KMS-11 (cell line): ENCODE measurements around the gene SPDYE2B.
A peak's percentile ranks its signal among the peaks of the same experiment; 100 is the strongest.
"Not testable (repeated sequence)": the region's sequence is repeated elsewhere in the genome, so short reads cannot be mapped to it uniquely, and the experiment has no call there.

Source experiments
- H2AFZ ChIP-seq: fragments of 200-600 bp; sonication (generic); 2 replicates; pipeline ENCODE4 v1.6.1; 2016; ENCODE audit warnings: antibody characterized with exemption, mixed run types, low read depth
- H3K27ac ChIP-seq: fragments of 200-600 bp; sonication (generic); 2 replicates; pipeline ENCODE4 v1.6.1; 2016; ENCODE audit warnings: mild to moderate bottlenecking, mixed run types
- H3K27me3 ChIP-seq: fragments of 200-600 bp; sonication (generic); 2 replicates; pipeline ENCODE4 v1.6.1; 2017; ENCODE audit warnings: mild to moderate bottlenecking, low read depth, mixed run types, moderate library complexity; ENCODE audit not compliant: insufficient read depth
- H3K36me3 ChIP-seq: fragments of 200-600 bp; sonication (generic); 2 replicates; pipeline ENCODE4 v1.6.1; 2017; ENCODE audit warnings: mild to moderate bottlenecking, mixed run types; ENCODE audit not compliant: insufficient read depth
- H3K4me1 ChIP-seq: fragments of 200-600 bp; sonication (generic); 2 replicates; pipeline ENCODE4 v1.6.1; 2016; ENCODE audit warnings: mild to moderate bottlenecking, low read depth, mixed run types; ENCODE audit not compliant: poor library complexity, severe bottlenecking
- H3K4me2 ChIP-seq: fragments of 200-600 bp; sonication (generic); 2 replicates; pipeline ENCODE4 v1.7.0; 2016; ENCODE audit warnings: mild to moderate bottlenecking, mixed run types
- H3K4me3 ChIP-seq: fragments of 200-600 bp; sonication (generic); IDR thresholded peaks from 2 replicates; pipeline ENCODE4 v1.6.1; 2017; ENCODE audit warnings: low read depth, low read length, mixed read lengths; ENCODE audit not compliant: insufficient read depth
- H3K79me2 ChIP-seq: fragments of 200-600 bp; sonication (generic); 2 replicates; pipeline ENCODE4 v1.6.1; 2016; ENCODE audit warnings: low read depth, mixed run types; ENCODE audit not compliant: insufficient read depth
- H3K9ac ChIP-seq: fragments of 200-600 bp; sonication (generic); 2 replicates; pipeline ENCODE4 v1.6.1; 2016; ENCODE audit warnings: mild to moderate bottlenecking, mixed run types
- H4K20me1 ChIP-seq: fragments of 200-600 bp; sonication (generic); 2 replicates; pipeline ENCODE4 v1.6.1; 2016; ENCODE audit warnings: mild to moderate bottlenecking, mixed run types; ENCODE audit not compliant: insufficient read depth

SPDYE2B gene

GRCh38 chr7:102649924-102650323, at the start of gene SPDYE2B:
SPDYE2B (plus strand) TSS chr7:102650319; CDS start chr7:102652349, 2,030 bp downstream.
- not testable (repeated sequence) for H3K4me3 ChIP-seq, H3K4me2 ChIP-seq, H2AFZ ChIP-seq, H3K36me3 ChIP-seq, H3K27ac ChIP-seq, H3K79me2 ChIP-seq, H3K9ac ChIP-seq, H4K20me1 ChIP-seq, H3K4me1 ChIP-seq, H3K27me3 ChIP-seq

- H3K9ac ChIP-seq, H3K27ac ChIP-seq, H3K36me3 ChIP-seq, H4K20me1 ChIP-seq, H3K79me2 ChIP-seq, H3K4me1 ChIP-seq, H3K4me2 ChIP-seq, H3K27me3 ChIP-seq, H2AFZ ChIP-seq, H3K4me3 ChIP-seq: not testable (repeated sequence)
These were observed 47.8 kb upstream of the SPDYE2B start for GRCh38 chr7:102602317-102602716.

- H4K20me1 ChIP-seq, H3K36me3 ChIP-seq, H3K4me3 ChIP-seq, H3K9ac ChIP-seq, H3K79me2 ChIP-seq, H2AFZ ChIP-seq, H3K27me3 ChIP-seq, H3K27ac ChIP-seq, H3K4me1 ChIP-seq, H3K4me2 ChIP-seq: not testable (repeated sequence)
These were observed 45.5 kb upstream of the SPDYE2B start for GRCh38 chr7:102604431-102605145.

- not testable (repeated sequence) for H3K4me2 ChIP-seq, H3K36me3 ChIP-seq, H3K4me1 ChIP-seq, H4K20me1 ChIP-seq, H3K9ac ChIP-seq, H3K4me3 ChIP-seq, H3K27ac ChIP-seq, H3K27me3 ChIP-seq, H3K79me2 ChIP-seq, H2AFZ ChIP-seq
These were observed 43.3 kb upstream of the SPDYE2B start for GRCh38 chr7:102606848-102607247.

GRCh38 chr7:102609734-102610133, 40.4 kb upstream of the SPDYE2B start:
- not testable (repeated sequence) for H3K4me3 ChIP-seq, H3K36me3 ChIP-seq, H3K9ac ChIP-seq, H2AFZ ChIP-seq, H3K4me2 ChIP-seq, H4K20me1 ChIP-seq, H3K27me3 ChIP-seq, H3K79me2 ChIP-seq, H3K27ac ChIP-seq, H3K4me1 ChIP-seq

GRCh38 chr7:102610441-102610840, 39.7 kb upstream of the SPDYE2B start:
- not testable (repeated sequence) for H3K4me3 ChIP-seq, H3K79me2 ChIP-seq, H2AFZ ChIP-seq, H3K9ac ChIP-seq, H3K4me2 ChIP-seq, H3K27ac ChIP-seq, H4K20me1 ChIP-seq, H3K4me1 ChIP-seq, H3K27me3 ChIP-seq, H3K36me3 ChIP-seq

- H2AFZ ChIP-seq, H3K36me3 ChIP-seq, H3K4me3 ChIP-seq, H3K27me3 ChIP-seq, H3K4me1 ChIP-seq, H4K20me1 ChIP-seq, H3K9ac ChIP-seq, H3K27ac ChIP-seq, H3K4me2 ChIP-seq, H3K79me2 ChIP-seq: not testable (repeated sequence)
These were observed 39.0 kb upstream of the SPDYE2B start for GRCh38 chr7:102611013-102611674.

GRCh38 chr7:102611675-102612325, 38.3 kb upstream of the SPDYE2B start:
- not testable (repeated sequence) for H3K79me2 ChIP-seq, H3K9ac ChIP-seq, H2AFZ ChIP-seq, H3K4me3 ChIP-seq, H3K4me1 ChIP-seq, H3K27ac ChIP-seq, H3K36me3 ChIP-seq, H3K27me3 ChIP-seq, H4K20me1 ChIP-seq, H3K4me2 ChIP-seq

- not testable (repeated sequence) for H3K9ac ChIP-seq, H3K36me3 ChIP-seq, H3K4me3 ChIP-seq, H2AFZ ChIP-seq, H3K27me3 ChIP-seq, H3K4me1 ChIP-seq, H4K20me1 ChIP-seq, H3K79me2 ChIP-seq
- H3K27ac ChIP-seq = peak overlapping the region; percentile 52
- peak overlapping the region; percentile 63; the same call in 1 of the 2 replicates for H3K4me2 ChIP-seq
These were observed 36.4 kb upstream of the SPDYE2B start for GRCh38 chr7:102613575-102614345.

GRCh38 chr7:102614346-102614697, 35.8 kb upstream of the SPDYE2B start:
- not testable (repeated sequence) for H3K27ac ChIP-seq, H3K4me2 ChIP-seq, H3K4me3 ChIP-seq, H3K27me3 ChIP-seq, H3K9ac ChIP-seq, H4K20me1 ChIP-seq, H3K36me3 ChIP-seq, H3K4me1 ChIP-seq, H3K79me2 ChIP-seq, H2AFZ ChIP-seq
